Measurements from ENCODE around the gene SPZ1.

DNA sequence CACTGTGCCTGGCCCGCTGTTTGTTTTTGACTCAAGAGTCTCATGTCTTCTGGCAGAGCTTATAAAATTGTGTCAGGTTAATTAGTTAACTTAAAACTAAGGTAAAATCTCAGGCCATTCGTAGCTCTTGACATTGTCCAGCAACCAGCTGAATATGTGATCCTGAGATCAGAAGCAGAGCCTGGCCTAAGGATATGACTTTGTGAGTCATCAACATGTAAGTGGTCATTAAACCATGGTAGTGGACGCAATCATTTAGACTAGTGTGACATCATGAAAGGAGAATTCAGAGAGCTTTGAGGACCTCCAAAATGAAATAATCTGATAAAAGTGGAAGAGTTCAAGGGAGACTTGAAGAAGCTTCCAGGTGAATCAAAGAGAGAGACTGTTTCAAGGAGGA, 23.3 kb downstream of the SPZ1 start:
- TF ChIP-seq, protein P1, sequence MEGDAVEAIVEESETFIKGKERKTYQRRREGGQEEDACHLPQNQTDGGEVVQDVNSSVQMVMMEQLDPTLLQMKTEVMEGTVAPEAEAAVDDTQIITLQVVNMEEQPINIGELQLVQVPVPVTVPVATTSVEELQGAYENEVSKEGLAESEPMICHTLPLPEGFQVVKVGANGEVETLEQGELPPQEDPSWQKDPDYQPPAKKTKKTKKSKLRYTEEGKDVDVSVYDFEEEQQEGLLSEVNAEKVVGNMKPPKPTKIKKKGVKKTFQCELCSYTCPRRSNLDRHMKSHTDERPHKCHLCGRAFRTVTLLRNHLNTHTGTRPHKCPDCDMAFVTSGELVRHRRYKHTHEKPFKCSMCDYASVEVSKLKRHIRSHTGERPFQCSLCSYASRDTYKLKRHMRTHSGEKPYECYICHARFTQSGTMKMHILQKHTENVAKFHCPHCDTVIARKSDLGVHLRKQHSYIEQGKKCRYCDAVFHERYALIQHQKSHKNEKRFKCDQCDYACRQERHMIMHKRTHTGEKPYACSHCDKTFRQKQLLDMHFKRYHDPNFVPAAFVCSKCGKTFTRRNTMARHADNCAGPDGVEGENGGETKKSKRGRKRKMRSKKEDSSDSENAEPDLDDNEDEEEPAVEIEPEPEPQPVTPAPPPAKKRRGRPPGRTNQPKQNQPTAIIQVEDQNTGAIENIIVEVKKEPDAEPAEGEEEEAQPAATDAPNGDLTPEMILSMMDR (IDR thresholded peaks at IDR 0.05; ENCODE audit: borderline replicate concordance, extremely low read depth, low read length, poor library complexity, severe bottlenecking), result no peak
- TF ChIP-seq EZH2 (IDR thresholded peaks at IDR 0.05; ENCODE audit: borderline replicate concordance, low read depth, low read length, severe bottlenecking), result no peak
